A549 (cell line): Measurements from ENCODE around the gene MAN1C1.

Experiments
- CTCF ChIP-seq: fragments of >200 bp; sonication (Bioruptor Twin); formaldehyde crosslinking; IDR thresholded peaks from 3 replicates; pipeline ENCODE4 v1.5.1; 2016
- EP300 ChIP-seq, 2 experiments: fragments of >200 bp; sonication (Bioruptor Twin); formaldehyde crosslinking; IDR thresholded peaks; 2 replicates in 1 of 2; 3 replicates in 1 of 2; pipeline ENCODE4 v1.6.1; 2016 to 2017
- POLR2A ChIP-seq: IDR thresholded peaks from 2 replicates; pipeline ENCODE4 v1.6.1; 2012; ENCODE audit warnings: mild to moderate bottlenecking, low read length

GRCh38 chr1:25819491-25820246 is 203.1 kb downstream of the MAN1C1 start, which contains the start of gene MTFR1L:
- TF ChIP-seq CTCF = no peak
- no peak for TF ChIP-seq EP300 (IDR thresholded peaks at IDR 0.05)
- peak; percentile 66 for TF ChIP-seq POLR2A
